Fibroblast of the aortic adventitia (primary cell): ENCODE results near the gene DHX38. TPM values are rescaled to one million over a fixed set of nuclear protein-coding genes. Genes with fewer than 3 reads are reported as not detected.
"Not testable (repeated sequence)": the region's sequence is repeated elsewhere in the genome, so short reads cannot be mapped to it uniquely, and the experiment has no call there.

ENCODE experiments used
- DNase-seq: peaks from one replicate; pipeline ENCODE4 v3.0.0-alpha.2; 2010; ENCODE audit warnings: low read depth
- H3K4me3 ChIP-seq: 2 replicates; pipeline ENCODE4 v1.5.1; 2011; ENCODE audit warnings: low read depth, mild to moderate bottlenecking, control low read depth, low read length, moderate library complexity
- total RNA-seq: library from RNA; depleted of rRNA; stranded (reverse); fragments of >200 nt; gene quantifications from 2 replicates; pipeline ENCODE4 v1.2.3, GENCODE V29; 2012; ENCODE audit warnings: low replicate concordance
- TF ChIP-seq, protein P1 (sequence below): IDR thresholded peaks from 2 replicates; pipeline ENCODE4 v1.5.1; 2011; ENCODE audit warnings: mild to moderate bottlenecking, low read length, control low read depth, inconsistent platforms; ENCODE audit not compliant: insufficient read depth

The DHX38 gene
- total RNA-seq, 1 donor: 39.1 TPM

DNA sequence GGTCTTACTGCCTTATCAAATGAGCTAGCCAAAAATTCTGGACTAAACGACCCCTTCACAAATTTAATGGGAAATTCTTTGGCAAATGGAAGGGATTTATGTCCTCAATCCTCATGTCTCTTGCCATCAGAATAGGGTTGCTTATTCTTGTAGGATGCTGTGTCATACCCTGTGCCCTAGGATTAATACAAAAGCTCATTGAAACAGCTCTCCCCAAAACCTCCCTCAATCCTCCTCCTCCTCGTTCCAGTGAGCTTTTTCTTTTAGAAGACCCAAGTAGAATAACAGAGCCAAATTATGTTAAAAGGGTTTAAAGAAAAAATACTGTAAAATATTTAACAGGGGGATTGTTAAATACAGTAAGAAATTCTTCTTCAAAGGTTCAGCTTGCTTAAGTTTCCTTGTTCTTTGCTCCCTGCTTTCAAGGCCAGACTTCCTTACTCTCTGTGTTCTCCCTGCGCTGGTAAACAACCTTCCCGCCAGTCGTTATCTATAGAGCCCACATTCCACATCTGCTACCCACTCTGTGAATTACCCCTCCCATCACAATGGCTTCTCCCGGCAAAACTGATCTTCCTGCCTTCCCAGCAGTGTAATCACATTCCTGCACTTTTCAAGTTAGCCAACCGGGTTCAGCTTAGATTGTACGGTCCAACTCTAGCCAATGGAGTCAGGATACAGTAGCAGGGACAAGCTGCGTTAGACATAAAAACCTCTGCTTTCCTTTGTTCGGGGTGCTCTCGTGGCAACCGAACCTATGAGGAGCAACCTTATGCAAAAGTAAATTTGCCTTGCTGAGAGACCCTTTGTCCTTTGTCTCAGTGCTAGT is 20.9 kb upstream of the DHX38 start:
- peak; percentile 90 for DNase-seq
- H3K4me3 ChIP-seq: no peak overlapping the region
- TF ChIP-seq, protein P1, sequence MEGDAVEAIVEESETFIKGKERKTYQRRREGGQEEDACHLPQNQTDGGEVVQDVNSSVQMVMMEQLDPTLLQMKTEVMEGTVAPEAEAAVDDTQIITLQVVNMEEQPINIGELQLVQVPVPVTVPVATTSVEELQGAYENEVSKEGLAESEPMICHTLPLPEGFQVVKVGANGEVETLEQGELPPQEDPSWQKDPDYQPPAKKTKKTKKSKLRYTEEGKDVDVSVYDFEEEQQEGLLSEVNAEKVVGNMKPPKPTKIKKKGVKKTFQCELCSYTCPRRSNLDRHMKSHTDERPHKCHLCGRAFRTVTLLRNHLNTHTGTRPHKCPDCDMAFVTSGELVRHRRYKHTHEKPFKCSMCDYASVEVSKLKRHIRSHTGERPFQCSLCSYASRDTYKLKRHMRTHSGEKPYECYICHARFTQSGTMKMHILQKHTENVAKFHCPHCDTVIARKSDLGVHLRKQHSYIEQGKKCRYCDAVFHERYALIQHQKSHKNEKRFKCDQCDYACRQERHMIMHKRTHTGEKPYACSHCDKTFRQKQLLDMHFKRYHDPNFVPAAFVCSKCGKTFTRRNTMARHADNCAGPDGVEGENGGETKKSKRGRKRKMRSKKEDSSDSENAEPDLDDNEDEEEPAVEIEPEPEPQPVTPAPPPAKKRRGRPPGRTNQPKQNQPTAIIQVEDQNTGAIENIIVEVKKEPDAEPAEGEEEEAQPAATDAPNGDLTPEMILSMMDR: no peak

DNA sequence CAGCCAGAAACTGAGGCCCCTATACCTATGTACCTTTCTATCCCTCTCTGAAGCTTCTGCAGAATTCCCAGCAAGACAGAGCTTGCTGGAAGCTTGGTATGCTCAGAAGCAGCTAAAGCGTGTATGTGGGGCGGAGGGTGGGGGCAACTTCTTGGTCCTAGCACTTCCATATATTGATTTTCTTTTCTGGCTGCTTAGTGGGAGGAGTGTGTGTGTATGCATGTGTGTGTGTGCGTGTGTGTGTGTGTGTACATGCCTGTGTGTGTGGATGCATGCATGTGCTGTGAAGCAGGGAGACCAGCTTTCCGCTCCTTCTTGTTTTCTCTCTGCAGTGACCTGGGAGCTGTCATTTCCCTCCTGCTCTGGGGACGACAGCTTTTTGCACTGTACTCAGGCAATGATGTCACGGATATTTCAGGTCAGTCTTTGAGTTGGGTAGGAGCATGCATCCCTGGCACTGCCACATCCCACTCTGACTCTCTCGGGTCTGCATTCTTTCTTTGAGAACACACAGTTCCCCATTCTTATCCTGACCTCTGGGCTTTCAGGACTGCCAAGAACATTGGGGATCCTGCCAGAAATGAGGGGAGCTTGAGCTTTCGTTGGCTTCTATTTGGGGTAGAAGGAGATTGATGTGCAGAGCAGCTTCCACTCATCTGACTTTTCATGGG is 20.0 kb upstream of the DHX38 start:
- DNase-seq: peak; percentile 83
- TF ChIP-seq, protein P1: no peak
- H3K4me3 ChIP-seq: no peak overlapping the region

DNA sequence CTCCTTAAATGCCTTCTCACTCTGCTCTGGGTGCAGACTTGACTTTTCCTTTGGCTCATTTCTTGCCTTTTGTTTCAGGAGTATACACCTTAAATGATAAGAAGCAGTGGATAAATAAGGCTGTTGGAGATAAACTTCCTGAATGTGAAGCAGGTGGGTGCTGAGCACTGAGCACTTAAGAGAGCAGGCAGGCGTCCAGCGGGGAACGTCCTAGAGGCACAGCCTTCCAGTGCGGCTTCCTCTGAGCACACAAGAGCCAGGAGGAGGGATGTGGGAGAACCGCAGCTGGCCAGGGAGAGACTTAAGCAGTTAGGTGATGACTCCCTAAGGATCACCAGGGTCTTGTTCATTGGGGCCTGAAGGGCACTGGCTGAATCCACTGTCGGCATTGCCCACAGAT is 18.6 kb upstream of the DHX38 start:
- DNase-seq, H3K4me3 ChIP-seq: not testable (repeated sequence)

DNA sequence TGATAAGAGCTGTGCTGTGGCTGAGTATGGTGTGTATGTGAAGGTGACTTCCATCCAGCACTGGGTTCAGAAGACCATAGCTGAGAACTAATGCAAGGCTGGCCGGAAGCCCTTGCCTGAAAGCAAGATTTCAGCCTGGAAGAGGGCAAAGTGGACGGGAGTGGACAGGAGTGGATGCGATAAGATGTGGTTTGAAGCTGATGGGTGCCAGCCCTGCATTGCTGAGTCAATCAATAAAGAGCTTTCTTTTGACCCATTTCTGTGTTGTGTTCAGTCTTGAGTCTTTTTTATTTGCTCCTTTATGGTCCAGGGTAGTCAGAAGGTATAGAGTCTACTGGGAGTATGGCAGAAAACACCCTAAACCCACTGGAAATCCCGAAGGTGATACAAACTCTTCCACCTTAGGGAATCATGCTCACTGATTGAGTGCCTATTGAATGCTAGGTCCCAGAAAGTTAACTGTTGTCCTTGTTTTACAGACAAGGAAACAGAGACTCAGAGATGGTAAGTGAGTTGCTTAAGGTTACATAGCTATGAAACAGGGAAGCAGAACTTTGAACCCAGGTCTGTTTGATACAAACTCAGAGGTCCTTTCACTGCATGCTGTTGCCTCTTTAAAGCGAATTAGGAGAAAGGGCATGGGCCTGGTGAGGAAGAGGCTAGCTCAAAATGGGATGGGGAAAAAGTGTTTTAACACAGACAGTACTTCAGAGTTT is 16.5 kb upstream of the DHX38 start:
- not testable (repeated sequence) for H3K4me3 ChIP-seq, DNase-seq

DNA sequence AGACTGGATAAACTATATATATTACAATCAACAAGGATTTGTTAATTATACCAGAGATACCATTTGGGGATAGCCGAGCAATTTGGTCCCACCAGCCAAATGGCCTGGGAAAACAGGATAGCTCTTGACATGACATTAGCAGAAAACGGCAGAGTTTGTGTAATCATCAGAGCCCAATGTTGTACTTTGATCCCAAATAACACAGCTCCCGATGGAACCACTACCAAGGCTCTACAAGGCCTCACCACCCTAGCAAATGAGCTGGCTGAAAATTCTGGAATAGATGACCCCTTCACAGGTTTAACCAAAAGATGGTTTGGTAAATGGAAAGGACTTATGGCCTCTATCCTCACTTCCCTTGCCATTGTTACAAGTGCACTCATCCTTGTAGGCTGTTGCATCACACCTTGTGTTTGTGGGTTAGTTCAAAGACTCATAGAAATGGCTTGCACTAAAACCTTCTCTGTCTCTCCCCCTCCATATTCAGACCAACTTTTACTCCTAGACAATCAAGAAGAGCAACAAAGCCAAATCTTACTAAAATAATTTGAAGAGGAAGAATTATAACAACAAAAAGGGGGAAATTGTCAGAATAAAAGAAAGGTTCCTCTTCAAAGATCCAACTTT is 9.8 kb upstream of the DHX38 start:
- peak; percentile 27 for DNase-seq
- no peak overlapping the region for H3K4me3 ChIP-seq
- TF ChIP-seq, protein P1: no peak

GRCh38 chr16:72084445-72084844 is 9.2 kb upstream of the DHX38 start:
- H3K4me3 ChIP-seq: no peak overlapping the region
- TF ChIP-seq, protein P1: no peak
- no peak for DNase-seq

- DNase-seq: peak; percentile 16
- TF ChIP-seq, protein P1: no peak
- H3K4me3 ChIP-seq: no peak overlapping the region
Measured at GRCh38 chr16:72085002-72085401, 8.6 kb upstream of the DHX38 start.
